ENCODE data around the gene NCKIPSD.
A peak's percentile ranks its signal among the peaks of the same experiment; 100 is the strongest.

Gene NCKIPSD

DNA sequence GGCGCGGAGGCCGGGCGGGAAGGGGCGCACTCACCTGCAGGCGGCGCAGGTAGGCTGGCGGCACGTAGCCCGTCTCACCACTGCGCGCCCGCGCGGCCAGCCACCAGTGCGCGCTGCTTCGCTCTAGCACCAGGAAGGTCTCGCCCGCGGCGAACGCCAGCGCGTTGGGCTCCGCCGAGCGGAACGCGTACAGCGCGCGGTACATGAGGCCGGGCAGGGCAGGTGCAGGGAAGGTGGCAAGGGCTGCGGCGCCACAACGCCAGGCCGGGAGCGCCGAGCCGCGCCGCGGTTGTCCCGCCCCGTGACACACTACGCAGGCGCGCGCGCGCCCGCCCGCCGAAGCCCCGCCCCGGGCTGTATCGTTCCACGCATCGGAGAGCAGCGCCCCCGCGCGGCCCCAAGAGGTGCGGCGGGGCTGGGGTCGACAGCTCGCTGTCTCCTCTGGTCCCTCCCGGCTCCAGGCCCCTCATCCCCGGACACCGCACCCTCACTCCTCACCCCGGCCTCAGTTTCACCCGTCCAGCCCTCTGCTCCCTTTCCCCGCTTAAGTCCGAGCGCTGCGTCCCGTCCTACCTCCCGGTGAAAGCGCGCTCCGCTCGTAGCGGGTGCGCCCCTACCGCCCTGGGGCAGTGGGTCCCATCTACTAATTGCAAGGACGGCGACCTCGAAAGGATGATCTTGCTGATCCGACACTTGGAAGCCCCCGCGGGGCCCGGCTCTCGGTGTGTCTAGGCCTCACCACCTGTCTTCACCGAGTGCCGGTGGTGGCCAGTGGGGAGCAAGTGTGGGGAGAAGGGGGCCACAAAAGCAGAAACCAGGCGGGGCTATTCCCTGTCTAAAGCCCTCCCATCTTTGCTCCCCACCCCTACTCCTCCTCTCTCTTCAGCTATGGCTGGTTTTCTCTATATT is at the start of gene NCKIPSD (continued):
- no peak for TF ChIP-seq ZNF776 (tag by site-specific recombination; IDR thresholded peaks at IDR 0.05; ENCODE audit: borderline replicate concordance)
- TF ChIP-seq, protein P1, sequence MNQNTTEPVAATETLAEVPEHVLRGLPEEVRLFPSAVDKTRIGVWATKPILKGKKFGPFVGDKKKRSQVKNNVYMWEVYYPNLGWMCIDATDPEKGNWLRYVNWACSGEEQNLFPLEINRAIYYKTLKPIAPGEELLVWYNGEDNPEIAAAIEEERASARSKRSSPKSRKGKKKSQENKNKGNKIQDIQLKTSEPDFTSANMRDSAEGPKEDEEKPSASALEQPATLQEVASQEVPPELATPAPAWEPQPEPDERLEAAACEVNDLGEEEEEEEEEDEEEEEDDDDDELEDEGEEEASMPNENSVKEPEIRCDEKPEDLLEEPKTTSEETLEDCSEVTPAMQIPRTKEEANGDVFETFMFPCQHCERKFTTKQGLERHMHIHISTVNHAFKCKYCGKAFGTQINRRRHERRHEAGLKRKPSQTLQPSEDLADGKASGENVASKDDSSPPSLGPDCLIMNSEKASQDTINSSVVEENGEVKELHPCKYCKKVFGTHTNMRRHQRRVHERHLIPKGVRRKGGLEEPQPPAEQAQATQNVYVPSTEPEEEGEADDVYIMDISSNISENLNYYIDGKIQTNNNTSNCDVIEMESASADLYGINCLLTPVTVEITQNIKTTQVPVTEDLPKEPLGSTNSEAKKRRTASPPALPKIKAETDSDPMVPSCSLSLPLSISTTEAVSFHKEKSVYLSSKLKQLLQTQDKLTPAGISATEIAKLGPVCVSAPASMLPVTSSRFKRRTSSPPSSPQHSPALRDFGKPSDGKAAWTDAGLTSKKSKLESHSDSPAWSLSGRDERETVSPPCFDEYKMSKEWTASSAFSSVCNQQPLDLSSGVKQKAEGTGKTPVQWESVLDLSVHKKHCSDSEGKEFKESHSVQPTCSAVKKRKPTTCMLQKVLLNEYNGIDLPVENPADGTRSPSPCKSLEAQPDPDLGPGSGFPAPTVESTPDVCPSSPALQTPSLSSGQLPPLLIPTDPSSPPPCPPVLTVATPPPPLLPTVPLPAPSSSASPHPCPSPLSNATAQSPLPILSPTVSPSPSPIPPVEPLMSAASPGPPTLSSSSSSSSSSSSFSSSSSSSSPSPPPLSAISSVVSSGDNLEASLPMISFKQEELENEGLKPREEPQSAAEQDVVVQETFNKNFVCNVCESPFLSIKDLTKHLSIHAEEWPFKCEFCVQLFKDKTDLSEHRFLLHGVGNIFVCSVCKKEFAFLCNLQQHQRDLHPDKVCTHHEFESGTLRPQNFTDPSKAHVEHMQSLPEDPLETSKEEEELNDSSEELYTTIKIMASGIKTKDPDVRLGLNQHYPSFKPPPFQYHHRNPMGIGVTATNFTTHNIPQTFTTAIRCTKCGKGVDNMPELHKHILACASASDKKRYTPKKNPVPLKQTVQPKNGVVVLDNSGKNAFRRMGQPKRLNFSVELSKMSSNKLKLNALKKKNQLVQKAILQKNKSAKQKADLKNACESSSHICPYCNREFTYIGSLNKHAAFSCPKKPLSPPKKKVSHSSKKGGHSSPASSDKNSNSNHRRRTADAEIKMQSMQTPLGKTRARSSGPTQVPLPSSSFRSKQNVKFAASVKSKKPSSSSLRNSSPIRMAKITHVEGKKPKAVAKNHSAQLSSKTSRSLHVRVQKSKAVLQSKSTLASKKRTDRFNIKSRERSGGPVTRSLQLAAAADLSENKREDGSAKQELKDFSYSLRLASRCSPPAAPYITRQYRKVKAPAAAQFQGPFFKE (tag by site-specific recombination; IDR thresholded peaks at IDR 0.05; ENCODE audit: borderline replicate concordance): no peak
- TF ChIP-seq ZNF324 (tag by site-specific recombination; IDR thresholded peaks at IDR 0.05): no peak; the same call in 1 of the 2 replicates
- TF ChIP-seq, protein P2, sequence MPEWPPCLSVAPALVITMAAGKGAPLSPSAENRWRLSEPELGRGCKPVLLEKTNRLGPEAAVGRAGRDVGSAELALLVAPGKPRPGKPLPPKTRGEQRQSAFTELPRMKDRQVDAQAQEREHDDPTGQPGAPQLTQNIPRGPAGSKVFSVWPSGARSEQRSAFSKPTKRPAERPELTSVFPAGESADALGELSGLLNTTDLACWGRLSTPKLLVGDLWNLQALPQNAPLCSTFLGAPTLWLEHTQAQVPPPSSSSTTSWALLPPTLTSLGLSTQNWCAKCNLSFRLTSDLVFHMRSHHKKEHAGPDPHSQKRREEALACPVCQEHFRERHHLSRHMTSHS (tag by site-specific recombination; IDR thresholded peaks at IDR 0.05): no peak
- no peak for TF ChIP-seq ZNF768 (tag by site-specific recombination; IDR thresholded peaks at IDR 0.05)
- no peak for TF ChIP-seq ZNF571 (tag by site-specific recombination; IDR thresholded peaks at IDR 0.05)
- TF ChIP-seq ZNF521 (tag by site-specific recombination; IDR thresholded peaks at IDR 0.05): no peak
- TF ChIP-seq ZNF830 (tag by site-specific recombination; IDR thresholded peaks at IDR 0.05; ENCODE audit: low read depth): no peak
- TF ChIP-seq, protein P3, sequence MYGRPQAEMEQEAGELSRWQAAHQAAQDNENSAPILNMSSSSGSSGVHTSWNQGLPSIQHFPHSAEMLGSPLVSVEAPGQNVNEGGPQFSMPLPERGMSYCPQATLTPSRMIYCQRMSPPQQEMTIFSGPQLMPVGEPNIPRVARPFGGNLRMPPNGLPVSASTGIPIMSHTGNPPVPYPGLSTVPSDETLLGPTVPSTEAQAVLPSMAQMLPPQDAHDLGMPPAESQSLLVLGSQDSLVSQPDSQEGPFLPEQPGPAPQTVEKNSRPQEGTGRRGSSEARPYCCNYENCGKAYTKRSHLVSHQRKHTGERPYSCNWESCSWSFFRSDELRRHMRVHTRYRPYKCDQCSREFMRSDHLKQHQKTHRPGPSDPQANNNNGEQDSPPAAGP (tag by site-specific recombination; IDR thresholded peaks at IDR 0.05): no peak; the same call in 1 of the 2 replicates
- TF ChIP-seq, protein P4, sequence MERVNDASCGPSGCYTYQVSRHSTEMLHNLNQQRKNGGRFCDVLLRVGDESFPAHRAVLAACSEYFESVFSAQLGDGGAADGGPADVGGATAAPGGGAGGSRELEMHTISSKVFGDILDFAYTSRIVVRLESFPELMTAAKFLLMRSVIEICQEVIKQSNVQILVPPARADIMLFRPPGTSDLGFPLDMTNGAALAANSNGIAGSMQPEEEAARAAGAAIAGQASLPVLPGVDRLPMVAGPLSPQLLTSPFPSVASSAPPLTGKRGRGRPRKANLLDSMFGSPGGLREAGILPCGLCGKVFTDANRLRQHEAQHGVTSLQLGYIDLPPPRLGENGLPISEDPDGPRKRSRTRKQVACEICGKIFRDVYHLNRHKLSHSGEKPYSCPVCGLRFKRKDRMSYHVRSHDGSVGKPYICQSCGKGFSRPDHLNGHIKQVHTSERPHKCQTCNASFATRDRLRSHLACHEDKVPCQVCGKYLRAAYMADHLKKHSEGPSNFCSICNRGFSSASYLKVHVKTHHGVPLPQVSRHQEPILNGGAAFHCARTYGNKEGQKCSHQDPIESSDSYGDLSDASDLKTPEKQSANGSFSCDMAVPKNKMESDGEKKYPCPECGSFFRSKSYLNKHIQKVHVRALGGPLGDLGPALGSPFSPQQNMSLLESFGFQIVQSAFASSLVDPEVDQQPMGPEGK (tag by site-specific recombination; IDR thresholded peaks at IDR 0.05): peak; percentile 76
- no peak for TF ChIP-seq GLI2 (tag by site-specific recombination; IDR thresholded peaks at IDR 0.05; ENCODE audit: borderline replicate concordance, low read depth)
- TF ChIP-seq ZNF660 (tag by site-specific recombination; IDR thresholded peaks at IDR 0.05): no peak; the same call in 1 of the 2 replicates
- TF ChIP-seq ZSCAN30 (tag by site-specific recombination; IDR thresholded peaks at IDR 0.05): peak; percentile 12; the same call in 1 of the 2 replicates
- TF ChIP-seq ZNF184 (tag by site-specific recombination; IDR thresholded peaks at IDR 0.05): no peak
- no peak for TF ChIP-seq ZNF677 (tag by site-specific recombination; IDR thresholded peaks at IDR 0.05)
- TF ChIP-seq ZNF777 (tag by site-specific recombination; IDR thresholded peaks at IDR 0.05; ENCODE audit: borderline replicate concordance): 0 out of 2 replicates have a peak, but pooled peaks have one; percentile 55
- TF ChIP-seq ZNF514 (tag by site-specific recombination; IDR thresholded peaks at IDR 0.05): no peak
- TF ChIP-seq, protein P5, sequence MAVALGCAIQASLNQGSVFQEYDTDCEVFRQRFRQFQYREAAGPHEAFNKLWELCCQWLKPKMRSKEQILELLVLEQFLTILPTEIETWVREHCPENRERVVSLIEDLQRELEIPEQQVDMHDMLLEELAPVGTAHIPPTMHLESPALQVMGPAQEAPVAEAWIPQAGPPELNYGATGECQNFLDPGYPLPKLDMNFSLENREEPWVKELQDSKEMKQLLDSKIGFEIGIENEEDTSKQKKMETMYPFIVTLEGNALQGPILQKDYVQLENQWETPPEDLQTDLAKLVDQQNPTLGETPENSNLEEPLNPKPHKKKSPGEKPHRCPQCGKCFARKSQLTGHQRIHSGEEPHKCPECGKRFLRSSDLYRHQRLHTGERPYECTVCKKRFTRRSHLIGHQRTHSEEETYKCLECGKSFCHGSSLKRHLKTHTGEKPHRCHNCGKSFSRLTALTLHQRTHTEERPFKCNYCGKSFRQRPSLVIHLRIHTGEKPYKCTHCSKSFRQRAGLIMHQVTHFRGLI (tag by site-specific recombination; IDR thresholded peaks at IDR 0.05): peak; percentile 78; the same call in 1 of the 2 replicates
- TF ChIP-seq ZBTB21 (tag by site-specific recombination; IDR thresholded peaks at IDR 0.05): no peak
- no peak for TF ChIP-seq ZNF549 (tag by site-specific recombination; IDR thresholded peaks at IDR 0.05)
- TF ChIP-seq ZNF174 (tag by site-specific recombination; IDR thresholded peaks at IDR 0.05): no peak
- no peak for TF ChIP-seq ZFP3 (tag by site-specific recombination; IDR thresholded peaks at IDR 0.05; ENCODE audit: low read depth)
- TF ChIP-seq ZNF433 (tag by site-specific recombination; IDR thresholded peaks at IDR 0.05; ENCODE audit: low read depth): no peak
- TF ChIP-seq ZBTB8A (tag by site-specific recombination; IDR thresholded peaks at IDR 0.05): peak; percentile 65
- no peak for TF ChIP-seq ZNF239 (tag by site-specific recombination; IDR thresholded peaks at IDR 0.05)
- TF ChIP-seq, protein P6, sequence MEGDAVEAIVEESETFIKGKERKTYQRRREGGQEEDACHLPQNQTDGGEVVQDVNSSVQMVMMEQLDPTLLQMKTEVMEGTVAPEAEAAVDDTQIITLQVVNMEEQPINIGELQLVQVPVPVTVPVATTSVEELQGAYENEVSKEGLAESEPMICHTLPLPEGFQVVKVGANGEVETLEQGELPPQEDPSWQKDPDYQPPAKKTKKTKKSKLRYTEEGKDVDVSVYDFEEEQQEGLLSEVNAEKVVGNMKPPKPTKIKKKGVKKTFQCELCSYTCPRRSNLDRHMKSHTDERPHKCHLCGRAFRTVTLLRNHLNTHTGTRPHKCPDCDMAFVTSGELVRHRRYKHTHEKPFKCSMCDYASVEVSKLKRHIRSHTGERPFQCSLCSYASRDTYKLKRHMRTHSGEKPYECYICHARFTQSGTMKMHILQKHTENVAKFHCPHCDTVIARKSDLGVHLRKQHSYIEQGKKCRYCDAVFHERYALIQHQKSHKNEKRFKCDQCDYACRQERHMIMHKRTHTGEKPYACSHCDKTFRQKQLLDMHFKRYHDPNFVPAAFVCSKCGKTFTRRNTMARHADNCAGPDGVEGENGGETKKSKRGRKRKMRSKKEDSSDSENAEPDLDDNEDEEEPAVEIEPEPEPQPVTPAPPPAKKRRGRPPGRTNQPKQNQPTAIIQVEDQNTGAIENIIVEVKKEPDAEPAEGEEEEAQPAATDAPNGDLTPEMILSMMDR (tag by site-specific recombination; IDR thresholded peaks at IDR 0.05): peak; percentile 89

Measured in HEK293 (cell line).